KMS-11 (cell line): ENCODE data around the gene TP53I11.

ENCODE experiments used
- H2AFZ ChIP-seq: fragments of 200-600 bp; sonication (generic); 2 replicates; pipeline ENCODE4 v1.6.1; 2016; ENCODE audit warnings: antibody characterized with exemption, mixed run types, low read depth
- H3K27ac ChIP-seq: fragments of 200-600 bp; sonication (generic); 2 replicates; pipeline ENCODE4 v1.6.1; 2016; ENCODE audit warnings: mild to moderate bottlenecking, mixed run types
- H3K27me3 ChIP-seq: fragments of 200-600 bp; sonication (generic); 2 replicates; pipeline ENCODE4 v1.6.1; 2017; ENCODE audit warnings: mild to moderate bottlenecking, low read depth, mixed run types, moderate library complexity; ENCODE audit not compliant: insufficient read depth
- H3K36me3 ChIP-seq: fragments of 200-600 bp; sonication (generic); 2 replicates; pipeline ENCODE4 v1.6.1; 2017; ENCODE audit warnings: mild to moderate bottlenecking, mixed run types; ENCODE audit not compliant: insufficient read depth
- H3K4me1 ChIP-seq: fragments of 200-600 bp; sonication (generic); 2 replicates; pipeline ENCODE4 v1.6.1; 2016; ENCODE audit warnings: mild to moderate bottlenecking, low read depth, mixed run types; ENCODE audit not compliant: poor library complexity, severe bottlenecking
- H3K4me2 ChIP-seq: fragments of 200-600 bp; sonication (generic); 2 replicates; pipeline ENCODE4 v1.7.0; 2016; ENCODE audit warnings: mild to moderate bottlenecking, mixed run types
- H3K4me3 ChIP-seq: fragments of 200-600 bp; sonication (generic); IDR thresholded peaks from 2 replicates; pipeline ENCODE4 v1.6.1; 2017; ENCODE audit warnings: low read depth, low read length, mixed read lengths; ENCODE audit not compliant: insufficient read depth
- H3K79me2 ChIP-seq: fragments of 200-600 bp; sonication (generic); 2 replicates; pipeline ENCODE4 v1.6.1; 2016; ENCODE audit warnings: low read depth, mixed run types; ENCODE audit not compliant: insufficient read depth
- H3K9ac ChIP-seq: fragments of 200-600 bp; sonication (generic); 2 replicates; pipeline ENCODE4 v1.6.1; 2016; ENCODE audit warnings: mild to moderate bottlenecking, mixed run types
- H4K20me1 ChIP-seq: fragments of 200-600 bp; sonication (generic); 2 replicates; pipeline ENCODE4 v1.6.1; 2016; ENCODE audit warnings: mild to moderate bottlenecking, mixed run types; ENCODE audit not compliant: insufficient read depth
- TF ChIP-seq, protein P1 (sequence below): fragments of 200-600 bp; sonication (generic); conservative IDR thresholded peaks from 2 replicates; pipeline ENCODE4 v1.6.1; 2017; ENCODE audit warnings: low read depth, mild to moderate bottlenecking, antibody characterized with exemption, low read length, moderate library complexity, mixed read lengths

The TP53I11 gene

DNA sequence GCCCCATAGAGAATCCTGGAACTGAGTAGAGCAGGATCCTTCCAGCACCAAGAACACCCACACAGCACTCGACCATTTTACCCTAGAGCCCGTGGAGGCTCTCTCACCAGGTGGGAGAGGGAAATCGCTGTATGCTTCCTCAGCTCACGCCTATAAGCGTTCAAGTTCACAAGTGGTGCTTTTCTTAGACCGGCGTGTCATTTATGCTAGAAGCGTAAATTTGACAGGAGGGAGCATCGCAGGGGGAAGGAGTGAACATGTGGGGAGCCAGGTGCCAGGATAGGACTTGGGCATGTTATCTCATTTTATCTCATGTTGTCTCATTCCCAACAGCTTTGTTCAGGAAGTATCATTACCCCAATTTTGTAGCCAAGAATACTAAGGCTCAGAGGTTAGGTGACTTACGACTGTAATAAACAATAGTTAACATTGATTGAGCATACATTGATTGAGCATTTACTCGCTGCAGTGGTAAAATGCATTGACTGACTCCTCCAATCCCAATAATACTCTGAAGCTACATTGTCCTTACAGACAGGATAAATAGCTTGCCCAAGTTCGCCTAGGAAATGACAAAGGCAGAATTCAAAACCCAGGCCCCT is 19.1 kb upstream of the TP53I11 start:
- no peak overlapping the region for H3K4me3 ChIP-seq
- no peak overlapping the region for H2AFZ ChIP-seq
- no peaks in the 10 kb centered on the region for H3K4me1 ChIP-seq
- H3K27me3 ChIP-seq = no peaks in the 10 kb centered on the region
- no peak overlapping the region for H3K9ac ChIP-seq
- H3K4me2 ChIP-seq = no peak overlapping the region
- no peaks in the 10 kb centered on the region for H3K36me3 ChIP-seq
- no peaks in the 10 kb centered on the region for H4K20me1 ChIP-seq
- H3K79me2 ChIP-seq = no peaks in the 10 kb centered on the region
- no peak overlapping the region for H3K27ac ChIP-seq
- TF ChIP-seq, protein P1, sequence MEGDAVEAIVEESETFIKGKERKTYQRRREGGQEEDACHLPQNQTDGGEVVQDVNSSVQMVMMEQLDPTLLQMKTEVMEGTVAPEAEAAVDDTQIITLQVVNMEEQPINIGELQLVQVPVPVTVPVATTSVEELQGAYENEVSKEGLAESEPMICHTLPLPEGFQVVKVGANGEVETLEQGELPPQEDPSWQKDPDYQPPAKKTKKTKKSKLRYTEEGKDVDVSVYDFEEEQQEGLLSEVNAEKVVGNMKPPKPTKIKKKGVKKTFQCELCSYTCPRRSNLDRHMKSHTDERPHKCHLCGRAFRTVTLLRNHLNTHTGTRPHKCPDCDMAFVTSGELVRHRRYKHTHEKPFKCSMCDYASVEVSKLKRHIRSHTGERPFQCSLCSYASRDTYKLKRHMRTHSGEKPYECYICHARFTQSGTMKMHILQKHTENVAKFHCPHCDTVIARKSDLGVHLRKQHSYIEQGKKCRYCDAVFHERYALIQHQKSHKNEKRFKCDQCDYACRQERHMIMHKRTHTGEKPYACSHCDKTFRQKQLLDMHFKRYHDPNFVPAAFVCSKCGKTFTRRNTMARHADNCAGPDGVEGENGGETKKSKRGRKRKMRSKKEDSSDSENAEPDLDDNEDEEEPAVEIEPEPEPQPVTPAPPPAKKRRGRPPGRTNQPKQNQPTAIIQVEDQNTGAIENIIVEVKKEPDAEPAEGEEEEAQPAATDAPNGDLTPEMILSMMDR = no peak

DNA sequence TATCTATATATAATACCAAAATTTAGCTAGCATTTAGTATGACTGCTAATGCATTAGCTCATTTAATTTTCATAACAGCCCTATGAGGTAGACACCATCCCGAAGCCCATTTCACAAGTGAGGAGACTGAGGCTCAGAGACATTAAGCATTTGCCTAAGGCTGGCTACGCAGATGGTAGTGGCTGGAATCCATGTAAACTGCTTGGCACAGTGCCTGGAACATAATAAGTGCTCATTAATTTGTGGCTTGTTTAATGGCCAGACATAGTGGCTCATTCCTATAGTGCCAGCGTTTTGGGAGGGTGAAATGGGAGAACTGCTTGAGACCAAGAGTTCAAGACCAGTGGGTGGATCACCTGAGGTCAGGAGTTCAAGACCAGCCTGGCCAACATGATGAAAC is 17.8 kb upstream of the TP53I11 start:
- H3K36me3 ChIP-seq = no peaks in the 10 kb centered on the region
- no peak overlapping the region for H2AFZ ChIP-seq
- no peak overlapping the region for H3K27ac ChIP-seq
- no peak overlapping the region for H3K4me3 ChIP-seq
- H3K9ac ChIP-seq = no peak overlapping the region
- H3K4me2 ChIP-seq = no peak overlapping the region
- H3K4me1 ChIP-seq = no peaks in the 10 kb centered on the region
- H4K20me1 ChIP-seq = no peaks in the 10 kb centered on the region
- H3K27me3 ChIP-seq = no peaks in the 10 kb centered on the region
- TF ChIP-seq, protein P1 = no peak
- no peaks in the 10 kb centered on the region for H3K79me2 ChIP-seq

GRCh38 chr11:44967930-44968496 is 17.3 kb upstream of the TP53I11 start:
- H3K79me2 ChIP-seq = no peaks in the 10 kb centered on the region
- no peak overlapping the region for H3K4me3 ChIP-seq
- TF ChIP-seq, protein P1 = no peak
- H2AFZ ChIP-seq = no peak overlapping the region
- H3K9ac ChIP-seq = no peak overlapping the region
- H3K27me3 ChIP-seq = no peaks in the 10 kb centered on the region
- H3K27ac ChIP-seq = no peak overlapping the region
- H3K4me1 ChIP-seq = no peaks in the 10 kb centered on the region
- no peaks in the 10 kb centered on the region for H4K20me1 ChIP-seq
- H3K4me2 ChIP-seq = no peak overlapping the region
- no peaks in the 10 kb centered on the region for H3K36me3 ChIP-seq

DNA sequence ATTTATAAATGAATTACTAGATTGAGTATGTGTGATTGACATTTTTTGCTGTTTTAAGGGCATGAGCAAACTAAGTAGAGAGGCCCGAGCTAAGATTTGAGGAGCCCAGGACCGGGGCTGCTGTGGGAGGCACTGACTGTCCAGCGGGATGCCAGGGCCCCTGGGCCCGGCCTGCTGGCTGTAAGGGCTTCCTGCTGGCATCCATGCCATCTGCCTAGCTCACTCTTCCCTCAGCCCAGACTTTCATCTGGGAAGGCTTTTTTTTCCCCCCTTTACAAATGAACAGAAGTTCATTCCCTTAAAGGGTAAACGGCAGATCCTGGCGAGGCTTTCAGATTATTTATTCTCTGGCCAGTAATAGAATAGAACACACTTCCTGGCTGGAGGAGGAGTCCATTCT is 16.0 kb upstream of the TP53I11 start:
- H3K4me2 ChIP-seq = no peak overlapping the region
- TF ChIP-seq, protein P1 = no peak
- H4K20me1 ChIP-seq = no peaks in the 10 kb centered on the region
- no peaks in the 10 kb centered on the region for H3K27me3 ChIP-seq
- H3K9ac ChIP-seq = no peak overlapping the region
- no peak overlapping the region for H3K27ac ChIP-seq
- H2AFZ ChIP-seq = no peak overlapping the region
- H3K79me2 ChIP-seq = no peaks in the 10 kb centered on the region
- no peak overlapping the region for H3K4me3 ChIP-seq
- H3K36me3 ChIP-seq = no peaks in the 10 kb centered on the region
- H3K4me1 ChIP-seq = no peaks in the 10 kb centered on the region
